Measurements from ENCODE around the gene ABCD1.
"Not testable (repeated sequence)": the region's sequence is repeated elsewhere in the genome, so short reads cannot be mapped to it uniquely, and the experiment has no call there.

The ABCD1 gene

GRCh38 chrX:153697924-153698865, 26.5 kb upstream of the ABCD1 start:
- TF ChIP-seq CTCF (IDR thresholded peaks at IDR 0.05; ENCODE audit: borderline replicate concordance, insufficient read depth, low read depth, low read length) = no peak
- H3K4me3 ChIP-seq (ENCODE audit: low read depth, low read length) = no peak overlapping the region

- H3K4me3 ChIP-seq (ENCODE audit: low read depth, low read length) = not testable (repeated sequence)
Measured at GRCh38 chrX:153699210-153699783, 25.4 kb upstream of the ABCD1 start.

DNA sequence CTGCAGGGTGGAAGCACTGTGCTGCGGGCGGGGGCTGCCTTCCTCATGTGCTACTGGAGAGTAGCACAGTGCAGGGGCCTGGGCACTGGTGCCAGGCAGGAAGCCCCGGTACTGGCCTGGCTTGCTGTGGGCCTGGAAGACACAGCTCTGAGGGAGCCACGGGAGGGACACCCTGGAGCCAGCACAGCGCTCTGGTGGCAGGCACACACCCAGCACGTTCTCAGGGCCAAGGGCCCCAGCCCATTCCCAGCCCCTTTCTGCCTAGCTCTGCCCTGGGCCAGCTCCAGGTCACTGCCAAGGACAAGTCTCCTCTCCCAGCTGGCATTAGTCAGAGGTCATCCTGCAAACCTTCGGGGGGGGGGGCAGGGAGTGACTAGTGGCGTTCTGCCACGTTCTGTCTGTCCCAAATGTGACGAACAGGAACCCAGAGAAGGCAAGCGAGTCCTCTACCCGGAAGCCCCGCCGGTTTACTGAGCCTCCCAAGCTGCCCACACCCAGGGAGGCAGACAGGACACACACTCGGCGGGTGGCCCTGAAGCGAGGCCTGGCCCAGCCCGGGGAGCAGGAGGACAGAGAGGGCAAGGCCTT, 24.8 kb upstream of the ABCD1 start:
- not testable (repeated sequence) for H3K4me3 ChIP-seq (ENCODE audit: low read depth, low read length)

DNA sequence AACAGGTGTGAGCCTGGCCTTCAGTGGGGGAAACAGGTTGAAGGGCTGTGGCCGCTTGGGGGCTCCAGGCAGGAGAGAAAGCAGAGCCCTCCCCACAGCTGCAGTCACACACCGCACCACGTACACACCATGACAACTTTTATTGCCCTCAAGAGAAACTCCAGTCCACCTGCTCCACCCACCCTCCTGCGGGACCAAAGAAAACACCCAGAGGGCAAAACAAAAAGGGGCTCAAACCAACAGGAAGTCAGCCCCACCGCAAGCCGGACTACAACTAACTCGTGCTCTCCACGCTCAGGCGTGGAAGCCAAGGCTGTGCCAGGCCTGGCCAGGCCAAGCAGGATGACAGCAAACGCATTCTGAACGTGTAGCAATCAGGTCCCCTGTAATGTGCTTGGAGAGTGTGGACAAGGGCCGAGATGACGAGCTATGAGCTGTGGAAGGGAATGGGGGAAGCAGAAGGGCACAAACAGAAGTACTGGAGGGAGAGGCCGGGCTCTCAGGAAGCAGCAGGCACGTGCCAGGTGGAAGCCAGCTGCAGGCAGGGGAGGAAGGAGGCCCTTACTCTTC, 24.2 kb upstream of the ABCD1 start:
- no peak overlapping the region for H3K4me3 ChIP-seq (ENCODE audit: low read depth, low read length)
- TF ChIP-seq CTCF (IDR thresholded peaks at IDR 0.05; ENCODE audit: borderline replicate concordance, insufficient read depth, low read depth, low read length) = no peak

GRCh38 chrX:153700967-153701366, 23.7 kb upstream of the ABCD1 start:
- no peak for TF ChIP-seq CTCF (IDR thresholded peaks at IDR 0.05; ENCODE audit: borderline replicate concordance, insufficient read depth, low read depth, low read length)
- no peak overlapping the region for H3K4me3 ChIP-seq (ENCODE audit: low read depth, low read length)

DNA sequence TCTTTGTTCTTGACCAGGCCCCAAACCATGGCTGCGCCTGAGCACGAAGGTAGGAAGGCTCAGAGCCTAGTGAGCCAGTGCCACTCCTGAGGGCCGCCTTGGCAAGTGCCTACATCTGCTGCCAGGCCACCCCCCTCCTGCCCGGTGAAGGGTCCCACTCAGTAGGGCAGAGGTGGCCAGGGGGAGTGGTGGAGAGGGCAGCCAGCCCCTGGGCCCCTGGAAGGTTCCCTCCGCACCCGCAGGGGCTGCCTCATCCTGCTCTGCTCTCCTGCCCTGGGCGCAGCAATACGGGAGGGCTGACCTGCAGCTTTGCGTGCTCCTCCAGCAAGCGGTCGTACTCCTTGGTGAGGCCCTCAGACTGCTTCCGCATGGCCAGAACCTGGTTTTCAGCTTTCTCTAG, 22.9 kb upstream of the ABCD1 start:
- no peak overlapping the region for H3K4me3 ChIP-seq (ENCODE audit: low read depth, low read length)
- no peak for TF ChIP-seq CTCF (IDR thresholded peaks at IDR 0.05; ENCODE audit: borderline replicate concordance, insufficient read depth, low read depth, low read length)

GRCh38 chrX:153702336-153703035, 22.2 kb upstream of the ABCD1 start:
- TF ChIP-seq CTCF (IDR thresholded peaks at IDR 0.05; ENCODE audit: borderline replicate concordance, insufficient read depth, low read depth, low read length) = no peak
- H3K4me3 ChIP-seq (ENCODE audit: low read depth, low read length) = no peak overlapping the region
